H4 (cell line): Measurements from ENCODE around the gene MYH16. TPM values are rescaled to one million over a fixed set of nuclear protein-coding genes. Genes with fewer than 3 reads are reported as not detected.
"Not testable (repeated sequence)": the region's sequence is repeated elsewhere in the genome, so short reads cannot be mapped to it uniquely, and the experiment has no call there.

Experiments
- DNase-seq: peaks from one replicate; pipeline ENCODE4 v3.0.0-alpha.2; 2015; ENCODE audit warnings: low spot score
- total RNA-seq: library from RNA; depleted of rRNA; stranded (reverse); fragments of >200 nt; shearing (Covaris generic); gene quantifications from 2 replicates; pipeline ENCODE4 v1.2.3, GENCODE V29; 2014; rRNA removed

Gene MYH16
- total RNA-seq: 0.15 TPM in 1 of 2 replicates, not detected in the other

DNA sequence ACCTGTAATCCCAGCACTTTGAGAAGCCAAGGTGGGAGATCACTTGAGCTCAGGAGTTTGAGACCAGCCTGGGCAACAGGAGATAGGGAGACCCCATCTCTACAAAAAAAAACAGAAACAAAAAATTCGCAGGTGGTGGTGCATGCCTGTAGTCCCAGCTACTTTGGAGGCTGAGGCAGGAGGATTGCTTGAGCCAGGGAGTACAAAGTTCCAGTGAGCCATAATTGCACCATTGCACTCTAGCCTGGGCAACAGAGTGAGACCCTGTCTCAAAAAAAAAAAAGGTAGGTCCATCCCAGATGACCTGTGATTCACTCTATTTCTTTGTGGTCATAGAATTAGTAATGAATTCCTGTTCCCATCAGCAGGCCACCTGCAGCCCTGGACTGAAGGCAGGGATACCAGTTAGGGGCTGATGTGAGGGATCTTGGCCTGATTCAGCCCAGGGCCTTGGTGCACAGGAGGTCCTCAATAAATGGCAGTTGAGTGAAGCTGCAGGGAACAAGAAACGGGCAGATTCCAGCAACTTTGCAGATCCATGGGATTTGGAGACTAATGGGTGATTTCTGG lies at the start of gene MYH16:
Gene MYH16 (plus strand): TSS at position 364 of the 570 bp plus-strand sequence.
- no peak for DNase-seq

DNA sequence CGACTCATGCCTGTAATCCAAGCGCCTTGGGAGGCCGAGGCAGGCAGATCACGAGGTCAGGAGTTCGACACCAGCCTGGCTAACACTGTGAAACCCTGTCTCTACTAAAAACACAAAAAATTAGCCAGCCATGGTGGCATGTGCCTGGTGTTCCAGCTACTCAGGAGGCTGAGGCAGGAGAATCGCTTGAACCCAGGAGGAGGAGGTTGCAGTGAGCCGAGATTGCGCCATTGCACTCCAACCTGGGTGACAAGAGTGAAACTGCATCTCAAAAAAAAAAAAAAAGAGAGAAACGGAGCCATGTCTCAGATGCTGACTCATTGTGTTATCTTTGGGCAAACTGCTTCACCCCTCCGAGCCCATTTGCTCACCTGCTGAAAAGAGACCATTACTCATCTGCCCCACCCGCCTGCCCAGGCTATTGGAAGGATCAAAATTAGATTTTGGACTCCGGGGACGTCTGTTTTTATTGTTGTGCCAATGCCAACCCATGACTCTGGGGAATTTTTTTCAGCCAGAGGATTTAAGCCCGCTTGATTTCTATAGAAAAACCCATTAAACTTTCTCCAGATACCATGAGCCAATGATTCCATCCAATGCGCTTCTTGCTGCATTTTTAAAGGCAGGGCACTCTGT lies 48.3 kb upstream of the MYH16 start:
- peak; percentile 79 for DNase-seq

DNA sequence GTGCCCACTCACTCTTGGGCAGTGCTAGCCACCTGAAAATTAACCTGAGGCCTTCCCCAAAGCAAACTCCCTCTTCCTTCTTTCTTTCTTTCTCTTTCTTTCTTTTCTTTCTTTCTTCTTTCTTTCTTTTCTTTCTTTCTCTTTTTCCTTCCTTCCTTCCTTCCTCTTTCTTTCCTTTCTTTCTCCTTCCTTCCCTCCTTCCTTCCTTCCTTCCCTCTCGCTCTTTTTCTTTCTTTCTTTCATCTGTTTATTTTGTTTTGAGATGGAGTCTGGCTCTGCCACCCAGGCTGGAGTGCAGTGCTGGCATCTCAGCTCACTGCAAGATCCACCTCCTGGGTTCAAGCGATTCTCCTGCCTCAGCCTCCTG lies 47.8 kb upstream of the MYH16 start:
- no peak for DNase-seq

- no peak for DNase-seq
Measured at GRCh38 chr7:99229234-99229633, 43.4 kb upstream of the MYH16 start.

DNA sequence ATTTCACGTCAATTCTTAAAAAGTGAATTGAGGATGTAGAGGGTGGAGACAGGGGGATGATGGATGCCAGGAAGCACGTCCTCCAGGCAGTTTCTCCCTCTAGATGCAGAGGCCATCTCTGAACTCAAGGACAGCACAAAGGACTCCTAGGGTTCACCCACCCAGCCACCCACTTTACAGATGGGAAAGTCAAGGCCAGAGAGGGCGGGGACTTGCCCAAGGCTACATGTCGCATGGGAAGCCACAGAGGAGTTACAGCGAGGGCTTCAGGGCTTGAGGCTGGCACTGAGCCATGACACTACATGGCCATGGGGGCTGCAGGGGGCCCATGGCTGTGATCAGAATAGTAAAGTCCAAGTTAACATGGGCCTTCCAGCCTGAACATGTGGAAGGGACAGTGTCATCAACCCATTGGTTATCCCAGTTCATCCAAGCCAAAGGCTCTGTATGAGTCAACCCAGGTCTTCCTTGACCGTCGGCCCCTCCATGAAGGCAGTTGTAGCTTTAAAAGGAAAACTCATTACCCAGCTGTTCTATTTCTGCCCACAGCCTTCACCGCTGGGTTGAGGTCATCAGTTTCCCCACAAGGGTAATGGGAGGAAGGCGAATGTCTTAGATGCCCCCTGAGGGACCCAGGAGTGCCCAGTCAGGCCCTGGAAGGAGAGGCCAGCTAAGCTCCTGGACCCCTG lies 40.4 kb upstream of the MYH16 start:
- DNase-seq: no peak

- not testable (repeated sequence) for DNase-seq
Measured at GRCh38 chr7:99232955-99233354, 39.7 kb upstream of the MYH16 start.

DNA sequence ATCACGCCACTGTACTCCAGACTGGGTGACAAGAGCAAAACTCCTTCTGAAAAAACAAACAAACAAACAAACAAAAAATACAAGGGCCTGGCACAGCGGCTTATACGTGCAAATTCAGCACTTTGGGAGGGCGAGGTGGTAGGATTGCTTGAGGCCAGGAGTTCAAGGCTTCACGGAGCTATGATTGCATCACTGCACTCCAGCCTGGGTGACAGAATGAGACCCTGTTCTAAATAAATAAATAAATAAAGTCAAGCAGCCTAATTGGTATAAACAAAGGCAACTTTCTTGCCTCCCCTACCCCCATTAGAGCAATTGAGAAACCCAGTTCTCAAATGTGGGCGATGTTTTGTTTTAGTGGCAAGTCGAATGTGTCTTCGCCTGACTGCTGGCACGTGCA lies 38.5 kb upstream of the MYH16 start:
- no peak for DNase-seq

- DNase-seq: no peak
Measured at GRCh38 chr7:99235925-99236324, 36.7 kb upstream of the MYH16 start.

GRCh38 chr7:99237876-99238275 lies 34.8 kb upstream of the MYH16 start:
- DNase-seq: not testable (repeated sequence)

- no peak for DNase-seq
Measured at GRCh38 chr7:99238558-99239341, 33.9 kb upstream of the MYH16 start.

DNA sequence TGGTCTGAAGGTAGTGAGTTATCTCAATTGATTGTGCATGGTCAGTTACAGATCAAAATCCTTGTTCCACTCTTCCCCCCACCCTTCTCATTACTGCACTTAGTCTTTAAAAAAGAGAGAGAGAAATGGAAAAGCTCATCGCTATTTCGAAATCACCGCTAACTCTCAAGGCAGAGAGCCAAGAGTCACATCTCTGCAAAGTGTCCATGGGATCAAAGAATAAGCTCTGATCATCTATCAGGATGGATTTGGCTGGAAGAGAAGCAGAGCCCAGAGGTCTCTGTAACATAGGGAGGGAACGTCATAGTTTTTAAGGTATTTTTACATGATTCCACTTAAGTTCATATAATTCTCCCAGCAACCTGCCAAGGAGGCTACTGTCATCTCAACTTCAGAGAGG lies 30.0 kb upstream of the MYH16 start:
- DNase-seq: no peak

- no peak for DNase-seq
Measured at GRCh38 chr7:99243751-99244337, 28.8 kb upstream of the MYH16 start.

DNA sequence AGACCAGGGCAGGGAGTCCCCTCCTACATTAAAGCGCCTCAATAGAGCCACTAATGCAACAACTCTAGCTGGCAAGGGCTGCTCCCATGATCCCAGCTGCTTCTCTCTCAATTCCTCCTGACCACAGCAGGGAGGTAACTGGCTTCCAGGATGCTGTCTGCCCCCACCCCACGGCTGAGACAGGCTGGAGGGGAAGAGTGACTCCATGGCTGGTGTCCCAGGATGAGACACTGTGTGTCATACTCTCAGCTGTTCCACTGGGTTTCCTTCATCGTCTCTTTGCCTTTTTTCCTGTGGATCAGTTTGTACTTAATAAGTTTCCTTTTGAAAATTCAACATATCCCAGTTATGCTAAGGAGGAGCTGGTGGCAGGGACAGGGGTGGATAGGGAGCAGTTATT lies 27.7 kb upstream of the MYH16 start:
- DNase-seq: no peak

GRCh38 chr7:99248391-99249095 lies 24.1 kb upstream of the MYH16 start:
- DNase-seq: no peak

GRCh38 chr7:99249985-99250575 lies 22.6 kb upstream of the MYH16 start:
- DNase-seq: no peak

DNA sequence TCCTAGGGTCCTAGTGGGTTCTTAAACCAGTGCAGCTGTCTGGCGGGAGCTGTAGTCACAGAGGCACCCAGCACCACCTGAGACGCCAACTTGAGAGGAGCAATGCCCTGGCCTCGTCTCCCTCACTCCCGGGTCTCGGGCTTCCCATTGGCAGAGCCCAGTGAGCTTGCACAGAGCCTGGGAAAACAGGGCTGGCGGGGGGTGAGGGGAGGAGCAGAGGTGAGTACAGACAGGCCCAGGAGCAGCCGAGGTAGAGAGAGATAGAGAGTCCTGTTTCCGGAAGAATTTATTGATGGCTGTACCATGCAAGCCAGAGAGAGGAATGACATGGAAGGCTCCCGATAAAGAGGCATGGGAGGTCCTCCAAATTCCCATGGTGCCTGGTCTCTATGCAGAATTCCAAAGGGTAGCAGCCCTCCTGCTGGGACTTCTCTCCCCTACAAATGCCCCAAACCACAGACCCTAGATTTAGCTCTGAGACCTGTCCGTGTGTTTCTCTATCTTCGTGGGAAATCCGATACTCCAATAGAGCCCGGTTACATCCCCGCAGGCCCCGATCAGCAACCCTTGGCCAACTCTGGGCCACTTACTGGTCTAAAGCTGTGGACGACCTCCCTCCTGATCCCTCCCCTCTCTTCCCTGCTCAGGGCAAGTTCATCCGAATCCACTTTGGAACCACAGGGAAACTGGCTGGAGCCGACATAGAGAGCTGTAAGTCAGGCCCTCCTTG lies 20.3 kb upstream of the MYH16 start:
- no peak for DNase-seq

DNA sequence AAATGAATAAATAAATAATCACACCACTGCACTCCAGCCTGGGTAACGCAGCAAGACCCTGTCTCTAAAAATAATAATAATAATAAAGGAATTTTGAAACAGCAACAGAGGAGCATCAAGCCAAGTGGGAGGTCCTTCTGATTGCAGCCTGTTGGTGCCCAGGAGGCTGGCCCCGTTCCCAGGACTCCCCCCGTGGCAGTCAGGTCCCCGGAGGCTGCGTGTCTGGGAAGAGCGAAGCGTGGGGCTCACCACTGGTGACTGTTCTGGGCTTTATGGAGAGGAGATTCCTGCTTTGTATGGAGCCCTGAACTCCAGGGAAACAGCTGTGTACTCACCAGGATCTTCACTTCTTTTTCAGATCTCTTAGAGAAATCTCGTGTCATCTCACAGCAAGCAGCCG lies 19.3 kb upstream of the MYH16 start:
- no peak for DNase-seq

DNA sequence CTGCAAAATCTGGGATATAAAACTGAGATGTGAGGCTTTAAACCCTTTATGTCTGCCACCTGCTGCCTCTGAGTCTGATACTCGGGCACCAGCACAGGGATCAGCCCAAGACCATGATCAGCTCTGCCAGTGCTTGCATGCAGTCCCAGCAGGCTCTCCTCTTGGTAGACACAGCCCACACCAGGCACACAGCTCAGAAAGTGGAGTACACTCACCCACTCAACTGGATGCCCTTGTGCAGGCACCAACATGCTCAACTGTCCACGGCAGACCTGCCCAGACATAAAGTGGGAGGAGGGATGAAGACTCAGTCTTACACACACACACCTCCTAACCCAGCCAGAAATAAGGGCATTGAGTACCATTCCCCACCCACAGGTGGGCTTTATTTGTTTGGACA lies 18.2 kb upstream of the MYH16 start:
- DNase-seq: no peak

- DNase-seq: no peak
Measured at GRCh38 chr7:99255463-99255862, 17.2 kb upstream of the MYH16 start.

DNA sequence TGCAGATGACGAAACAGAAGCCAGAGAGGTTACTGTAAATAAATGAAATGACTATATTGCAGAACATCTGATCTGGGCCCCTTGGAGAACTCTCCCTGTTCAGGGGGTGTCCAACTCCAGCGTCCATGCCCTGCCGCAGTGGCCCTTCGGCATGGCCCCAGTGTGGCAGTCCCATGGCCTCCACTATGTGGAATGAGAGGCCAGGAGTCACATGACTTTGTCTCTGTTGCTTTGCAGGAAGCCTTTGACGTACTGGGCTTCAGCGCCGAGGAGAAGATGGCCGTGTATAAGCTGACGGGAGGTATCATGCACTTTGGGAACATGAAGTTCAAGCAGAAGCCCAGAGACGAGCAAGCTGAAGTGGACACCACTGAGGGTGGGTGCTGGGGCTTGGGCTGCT lies 15.6 kb upstream of the MYH16 start:
- no peak for DNase-seq
